A549 (cell line): Measurements from ENCODE around the gene GPATCH2. TPM values are rescaled to one million over a fixed set of nuclear protein-coding genes. Genes with fewer than 3 reads are reported as not detected.

Experiments used
- ATAC-seq, 2 experiments: fragments of 200-7000 bp in 1 of 2; fragments of >200 bp in 1 of 2; cut with Nextera tagmentation in 1 of 2; cut with Tn5 transposase in 1 of 2; 3 replicates each; pipeline versions ENCODE4 v1.8.0 to v1.9.1; 2018 to 2020; ENCODE audit warnings: mild to moderate bottlenecking in 1 of 2, moderate library complexity in 1 of 2
- CTCF ChIA-PET: fragments of 300-600 bp; sonication (Branson Sonifier 250); formaldehyde crosslinking; extraction: SDS; loops from one replicate; lab custom pipeline; 2021; ENCODE audit warnings: antibody characterized with exemption, inconsistent platforms; lab: Yijun Ruan, JAX
- POLR2A ChIA-PET: fragments of 350-600 bp; formaldehyde crosslinking; extraction: SDS; loops from one replicate; lab custom pipeline; 2021; ENCODE audit warnings: antibody characterized with exemption, inconsistent platforms; lab: Yijun Ruan, JAX
- DNase-seq, 2 experiments: peaks; one replicate each; pipeline versions ENCODE4 v3.0.0 to v3.0.0-alpha.2; 2011 to 2016; ENCODE audit warnings: low read depth in 1 of 2, low spot score in 1 of 2
- FAIRE-seq: peaks from 2 replicates; lab custom pipeline; 2011; peaks lifted over from hg19 to GRCh38; lab: Jason Lieb, UNC
- H3K27ac ChIP-seq, 2 experiments: fragments of >200 bp; sonication (Bioruptor Twin); formaldehyde crosslinking; 3 replicates each; pipeline ENCODE4 v1.5.1; 2016 to 2017
- H3K4me1 ChIP-seq: fragments of >200 bp; sonication (Bioruptor Twin); formaldehyde crosslinking; 3 replicates; pipeline ENCODE4 v1.6.1; 2016
- H3K4me2 ChIP-seq: fragments of >200 bp; sonication (Bioruptor Twin); formaldehyde crosslinking; 3 replicates; pipeline ENCODE4 v1.6.1; 2016
- H3K4me3 ChIP-seq: fragments of >200 bp; sonication (Bioruptor Twin); formaldehyde crosslinking; 3 replicates; pipeline ENCODE4 v1.5.1; 2016
- H3K9me3 ChIP-seq: fragments of >200 bp; sonication (Bioruptor Twin); formaldehyde crosslinking; 3 replicates; pipeline ENCODE4 v1.6.1; 2016
- CEBPB ChIP-seq, 2 experiments: fragments of >200 bp in 1 of 2; sonication (Bioruptor Twin) in 1 of 2; formaldehyde crosslinking in 1 of 2; IDR thresholded peaks; 2 replicates each; pipeline ENCODE4 v1.6.1; 2012 to 2016
- EHF ChIP-seq: fragments of 250-450 bp; sonication (Bioruptor Pico); IDR thresholded peaks from 2 replicates; pipeline ENCODE4 v1.5.0; 2020; ENCODE audit warnings: mild to moderate bottlenecking
- EHMT2 ChIP-seq: fragments of 200-600 bp; sonication (generic); IDR thresholded peaks from 2 replicates; pipeline ENCODE4 v1.6.1; 2016; ENCODE audit warnings: antibody characterized with exemption, low read depth, mild to moderate bottlenecking, moderate library complexity
- ESRRA ChIP-seq: fragments of 150-350 bp; IDR thresholded peaks from 2 replicates; pipeline ENCODE4 v1.6.1; 2014; ENCODE audit warnings: mild to moderate bottlenecking, low read length, borderline replicate concordance
- FOXS1 ChIP-seq: fragments of 250-450 bp; sonication (Bioruptor Pico); IDR thresholded peaks from 2 replicates; pipeline ENCODE4 v1.5.0; 2020; ENCODE audit warnings: mild to moderate bottlenecking, moderate library complexity
- HDAC2 ChIP-seq: fragments of 200-600 bp; sonication (generic); IDR thresholded peaks from 2 replicates; pipeline ENCODE4 v1.6.1; 2016
- HEYL ChIP-seq: fragments of 250-450 bp; sonication (Bioruptor Pico); IDR thresholded peaks from 2 replicates; pipeline ENCODE4 v1.8.0; 2021; ENCODE audit warnings: mild to moderate bottlenecking, moderate library complexity
- HOXA7 ChIP-seq: fragments of 250-450 bp; sonication (Bioruptor Pico); IDR thresholded peaks from 2 replicates; pipeline ENCODE4 v1.5.0; 2020; ENCODE audit warnings: mild to moderate bottlenecking, moderate library complexity
- HOXB13 ChIP-seq: fragments of 250-450 bp; sonication (Bioruptor Pico); IDR thresholded peaks from 2 replicates; pipeline ENCODE4 v1.5.0; 2020; ENCODE audit warnings: low read depth, mild to moderate bottlenecking, moderate library complexity
- KDM1A ChIP-seq: fragments of 200-600 bp; sonication (generic); IDR thresholded peaks from 2 replicates; pipeline ENCODE4 v1.6.1; 2016; ENCODE audit warnings: low read depth, mild to moderate bottlenecking
- MAFK ChIP-seq: fragments of 450-650 bp; IDR thresholded peaks from 2 replicates; pipeline ENCODE4 v1.6.1; 2014; ENCODE audit not compliant: partially characterized antibody
- MYC ChIP-seq: IDR thresholded peaks from 2 replicates; pipeline ENCODE4 v1.6.1; 2012; ENCODE audit warnings: mild to moderate bottlenecking, inconsistent platforms, low read length, improper control_type of control experiment, borderline replicate concordance
- NFE2L2 ChIP-seq: fragments of 150-350 bp; conservative IDR thresholded peaks from 2 replicates; pipeline ENCODE4 v1.6.1; 2014; ENCODE audit warnings: low read length
- NPAS2 ChIP-seq: fragments of 250-450 bp; sonication (Bioruptor Pico); IDR thresholded peaks from 2 replicates; pipeline ENCODE4 v1.8.0; 2022; ENCODE audit warnings: mild to moderate bottlenecking, moderate library complexity, borderline replicate concordance
- POLR2A ChIP-seq: IDR thresholded peaks from 2 replicates; pipeline ENCODE4 v1.6.1; 2012; ENCODE audit warnings: mild to moderate bottlenecking, low read length
- POLR2AphosphoS2 ChIP-seq: conservative IDR thresholded peaks from 2 replicates; pipeline ENCODE4 v1.6.1; 2012; ENCODE audit warnings: low read length, improper control_type of control experiment, inconsistent platforms
- RAD21 ChIP-seq, 2 experiments: fragments of >200 bp in 1 of 2; sonication (Bioruptor Twin) in 1 of 2; formaldehyde crosslinking in 1 of 2; IDR thresholded peaks in 1 of 2; conservative IDR thresholded peaks in 1 of 2; 2 replicates in 1 of 2; 3 replicates in 1 of 2; pipeline ENCODE4 v1.6.1; 2012 to 2018; ENCODE audit warnings: inconsistent platforms in 1 of 2
- RCOR1 ChIP-seq: fragments of 150-350 bp; IDR thresholded peaks from 2 replicates; pipeline ENCODE4 v1.6.1; 2014; ENCODE audit warnings: antibody characterized with exemption, low read length, low read depth
- RNF2 ChIP-seq: fragments of 200-600 bp; sonication (generic); IDR thresholded peaks from 2 replicates; pipeline ENCODE4 v1.6.1; 2016; ENCODE audit warnings: low read depth, mild to moderate bottlenecking, antibody characterized with exemption, moderate library complexity, borderline replicate concordance
- SMC3 ChIP-seq: fragments of >200 bp; sonication (Bioruptor Twin); formaldehyde crosslinking; IDR thresholded peaks from 3 replicates; pipeline ENCODE4 v1.6.1; 2018; ENCODE audit warnings: inconsistent platforms
- TP53 ChIP-seq: fragments of 250-450 bp; sonication (Bioruptor Pico); IDR thresholded peaks from 2 replicates; pipeline ENCODE4 v1.5.0; 2021; ENCODE audit warnings: mild to moderate bottlenecking, moderate library complexity
- ZNF302 ChIP-seq: fragments of 250-450 bp; sonication (Bioruptor Pico); IDR thresholded peaks from 2 replicates; pipeline ENCODE4 v1.9.0; 2021; ENCODE audit warnings: inconsistent platforms, mild to moderate bottlenecking, moderate library complexity
- ZSCAN20 ChIP-seq: fragments of 250-450 bp; sonication (Bioruptor Pico); IDR thresholded peaks from 2 replicates; pipeline ENCODE4 v1.8.0; 2022; ENCODE audit warnings: mild to moderate bottlenecking, moderate library complexity
- WGBS: methylation state at CpG from one replicate; pipeline ENCODE4 v1.1.6; 2017; ENCODE audit errors: missing lambda C conversion rate; 5-methylcytosine and 5-hydroxymethylcytosine counted together
- polyA plus RNA-seq, 4 experiments: library from polyadenylated mRNA; depleted of rRNA in 3 of 4; stranded (reverse); fragments of >200 nt; fragmentation: RNase III in 1 of 4; extraction: RNeasy Plus Mini Kit Qiagen cat#74134 plus additional on column Dnase treatment in 1 of 4; gene quantifications; 2 replicates in 3 of 4; 3 replicates in 1 of 4; pipeline ENCODE4 v1.2.3, GENCODE V29; 2011 to 2017
- TF ChIP-seq, protein P1 (sequence below): fragments of >200 bp; sonication (Bioruptor Twin); formaldehyde crosslinking; IDR thresholded peaks from 3 replicates; pipeline ENCODE4 v1.6.1; 2016
- TF ChIP-seq, protein P2 (sequence below): fragments of 250-450 bp; sonication (Bioruptor Pico); IDR thresholded peaks from 2 replicates; pipeline ENCODE4 v1.5.0; 2021; ENCODE audit warnings: mild to moderate bottlenecking, moderate library complexity, borderline replicate concordance
- TF ChIP-seq, protein P3 (sequence below): IDR thresholded peaks from 2 replicates; pipeline ENCODE4 v1.6.1; 2012; ENCODE audit warnings: low read depth, borderline replicate concordance
- TF ChIP-seq, protein P4 (sequence below): fragments of 200-600 bp; sonication (generic); IDR thresholded peaks from 2 replicates; pipeline ENCODE4 v1.6.1; 2016; ENCODE audit warnings: antibody characterized with exemption, mild to moderate bottlenecking, moderate library complexity
- TF ChIP-seq, protein P5 (sequence below): fragments of >200 bp; sonication (Bioruptor Twin); formaldehyde crosslinking; IDR thresholded peaks from 3 replicates; pipeline ENCODE4 v1.5.1; 2016
- TF ChIP-seq, protein P6 (sequence below): IDR thresholded peaks from 2 replicates; pipeline ENCODE4 v1.6.1; 2012

GPATCH2 gene
- polyA plus RNA-seq, 2 of the 4 experiments (the other 2 are of a cell fraction) = 10.8 to 18.6 TPM

DNA sequence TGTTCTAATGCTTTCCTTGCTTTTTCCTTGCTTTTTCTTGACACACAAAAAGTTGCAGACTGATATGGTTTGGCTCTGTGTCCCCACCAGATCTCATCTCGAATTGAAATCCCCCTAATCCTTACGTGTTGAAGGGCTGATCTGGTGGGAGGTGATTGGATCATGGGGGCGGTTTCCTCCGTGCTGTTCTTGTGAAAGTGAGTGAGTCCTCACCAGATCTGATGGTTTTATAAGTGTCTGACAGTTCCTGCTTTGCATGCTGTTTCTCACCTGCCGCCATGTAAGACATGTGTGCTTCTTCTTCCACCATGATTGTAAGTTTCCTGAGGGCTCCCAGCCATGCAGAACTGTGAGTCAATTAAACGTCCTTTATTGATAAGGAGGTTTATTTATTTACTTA lies 11.6 kb upstream of the GPATCH2 start:
- H3K4me2 ChIP-seq = no peak overlapping the region
- no peak overlapping the region for H3K4me3 ChIP-seq
- H3K4me1 ChIP-seq = no peaks in the 10 kb centered on the region
- WGBS = 47% methylated on average over 6 of the region's 6 CpGs
- no peaks in the 10 kb centered on the region for H3K9me3 ChIP-seq
- CTCF ChIA-PET = no interaction called here
- POLR2A ChIA-PET = no interaction called here
- FAIRE-seq (no peak), ATAC-seq (no peak)
- TF ChIP-seq NFE2L2 = no peak
- TF ChIP-seq HOXB13 (CRISPR knock-in tag) = no peak
- TF ChIP-seq EHF (CRISPR knock-in tag) = no peak
- TF ChIP-seq, protein P1, sequence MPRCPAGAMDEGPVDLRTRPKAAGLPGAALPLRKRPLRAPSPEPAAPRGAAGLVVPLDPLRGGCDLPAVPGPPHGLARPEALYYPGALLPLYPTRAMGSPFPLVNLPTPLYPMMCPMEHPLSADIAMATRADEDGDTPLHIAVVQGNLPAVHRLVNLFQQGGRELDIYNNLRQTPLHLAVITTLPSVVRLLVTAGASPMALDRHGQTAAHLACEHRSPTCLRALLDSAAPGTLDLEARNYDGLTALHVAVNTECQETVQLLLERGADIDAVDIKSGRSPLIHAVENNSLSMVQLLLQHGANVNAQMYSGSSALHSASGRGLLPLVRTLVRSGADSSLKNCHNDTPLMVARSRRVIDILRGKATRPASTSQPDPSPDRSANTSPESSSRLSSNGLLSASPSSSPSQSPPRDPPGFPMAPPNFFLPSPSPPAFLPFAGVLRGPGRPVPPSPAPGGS = no peak
- TF ChIP-seq FOXS1 (CRISPR knock-in tag) = no peak
- TF ChIP-seq, protein P2, sequence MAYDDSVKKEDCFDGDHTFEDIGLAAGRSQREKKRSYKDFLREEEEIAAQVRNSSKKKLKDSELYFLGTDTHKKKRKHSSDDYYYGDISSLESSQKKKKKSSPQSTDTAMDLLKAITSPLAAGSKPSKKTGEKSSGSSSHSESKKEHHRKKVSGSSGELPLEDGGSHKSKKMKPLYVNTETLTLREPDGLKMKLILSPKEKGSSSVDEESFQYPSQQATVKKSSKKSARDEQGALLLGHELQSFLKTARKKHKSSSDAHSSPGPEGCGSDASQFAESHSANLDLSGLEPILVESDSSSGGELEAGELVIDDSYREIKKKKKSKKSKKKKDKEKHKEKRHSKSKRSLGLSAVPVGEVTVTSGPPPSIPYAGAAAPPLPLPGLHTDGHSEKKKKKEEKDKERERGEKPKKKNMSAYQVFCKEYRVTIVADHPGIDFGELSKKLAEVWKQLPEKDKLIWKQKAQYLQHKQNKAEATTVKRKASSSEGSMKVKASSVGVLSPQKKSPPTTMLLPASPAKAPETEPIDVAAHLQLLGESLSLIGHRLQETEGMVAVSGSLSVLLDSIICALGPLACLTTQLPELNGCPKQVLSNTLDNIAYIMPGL = no peak
- TF ChIP-seq RNF2 = no peak
- TF ChIP-seq, protein P3, sequence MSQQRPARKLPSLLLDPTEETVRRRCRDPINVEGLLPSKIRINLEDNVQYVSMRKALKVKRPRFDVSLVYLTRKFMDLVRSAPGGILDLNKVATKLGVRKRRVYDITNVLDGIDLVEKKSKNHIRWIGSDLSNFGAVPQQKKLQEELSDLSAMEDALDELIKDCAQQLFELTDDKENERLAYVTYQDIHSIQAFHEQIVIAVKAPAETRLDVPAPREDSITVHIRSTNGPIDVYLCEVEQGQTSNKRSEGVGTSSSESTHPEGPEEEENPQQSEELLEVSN = no peak
- no peak for TF ChIP-seq RCOR1
- no peak for TF ChIP-seq NPAS2 (CRISPR knock-in tag)
- no peak for TF ChIP-seq ZSCAN20 (CRISPR knock-in tag)
- TF ChIP-seq SMC3 = no peak
- no peak for TF ChIP-seq CEBPB (IDR thresholded peaks at IDR 0.05)
- TF ChIP-seq RAD21 (conservative IDR thresholded peaks at IDR 0.05 in 1 of 2, IDR thresholded peaks at IDR 0.05 in 1 of 2) = no peak
- TF ChIP-seq HDAC2 = no peak
- TF ChIP-seq, all 56 proteins: peak for 0
- DNase-seq = no peak
- H3K27ac ChIP-seq = no peak overlapping the region

DNA sequence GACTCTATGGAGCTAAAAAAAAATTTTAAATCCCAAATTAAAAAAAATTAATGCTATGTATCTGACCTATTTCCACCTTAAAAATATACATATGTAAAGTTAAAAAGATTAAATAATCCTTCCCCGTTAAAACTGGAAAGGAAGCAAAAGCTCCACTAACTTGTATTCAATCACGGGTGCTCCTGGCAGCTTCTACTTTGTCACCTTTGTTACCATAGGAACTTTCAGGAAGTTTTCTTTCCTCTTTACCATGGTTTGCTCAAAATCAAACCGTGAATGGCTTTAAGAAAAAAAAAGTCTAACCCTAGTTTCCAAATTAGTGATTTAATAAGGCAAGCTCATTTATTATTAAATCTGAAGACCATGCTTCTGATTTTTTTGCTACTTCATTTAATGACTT lies 3.5 kb downstream of the GPATCH2 start:
- no peak for DNase-seq
- ChIA-PET CTCF (interaction anchor here (0.9 kb wide), 1 partner anchor 34 kb away, joined by 5 read pairs; no protein-coding TSS in a partner anchor), POLR2A (no interaction called here)
- Histone ChIP-seq H3K4me2 (no peak overlapping the region), H3K9me3 (no peaks in the 10 kb centered on the region), H3K4me1 (peaks cover 16% of the 10 kb centered on the region; the same call in 2 of the 3 replicates), H3K27ac (no peak overlapping the region), H3K4me3 (no peak overlapping the region)
- FAIRE-seq = no peak
- WGBS = 74% methylated on average over 3 of the region's 3 CpGs
- no peak for ATAC-seq
- TF ChIP-seq POLR2AphosphoS2 (no peak), RCOR1 (no peak), MYC (no peak), KDM1A (no peak), HOXA7 (CRISPR knock-in tag) (no peak), POLR2A (no peak), ESRRA (no peak), TP53 (no peak), EHMT2 (no peak), HEYL (CRISPR knock-in tag) (no peak), ZNF302 (CRISPR knock-in tag) (no peak), MAFK (no peak)
- TF ChIP-seq, protein P3 = no peak
- TF ChIP-seq, protein P4, sequence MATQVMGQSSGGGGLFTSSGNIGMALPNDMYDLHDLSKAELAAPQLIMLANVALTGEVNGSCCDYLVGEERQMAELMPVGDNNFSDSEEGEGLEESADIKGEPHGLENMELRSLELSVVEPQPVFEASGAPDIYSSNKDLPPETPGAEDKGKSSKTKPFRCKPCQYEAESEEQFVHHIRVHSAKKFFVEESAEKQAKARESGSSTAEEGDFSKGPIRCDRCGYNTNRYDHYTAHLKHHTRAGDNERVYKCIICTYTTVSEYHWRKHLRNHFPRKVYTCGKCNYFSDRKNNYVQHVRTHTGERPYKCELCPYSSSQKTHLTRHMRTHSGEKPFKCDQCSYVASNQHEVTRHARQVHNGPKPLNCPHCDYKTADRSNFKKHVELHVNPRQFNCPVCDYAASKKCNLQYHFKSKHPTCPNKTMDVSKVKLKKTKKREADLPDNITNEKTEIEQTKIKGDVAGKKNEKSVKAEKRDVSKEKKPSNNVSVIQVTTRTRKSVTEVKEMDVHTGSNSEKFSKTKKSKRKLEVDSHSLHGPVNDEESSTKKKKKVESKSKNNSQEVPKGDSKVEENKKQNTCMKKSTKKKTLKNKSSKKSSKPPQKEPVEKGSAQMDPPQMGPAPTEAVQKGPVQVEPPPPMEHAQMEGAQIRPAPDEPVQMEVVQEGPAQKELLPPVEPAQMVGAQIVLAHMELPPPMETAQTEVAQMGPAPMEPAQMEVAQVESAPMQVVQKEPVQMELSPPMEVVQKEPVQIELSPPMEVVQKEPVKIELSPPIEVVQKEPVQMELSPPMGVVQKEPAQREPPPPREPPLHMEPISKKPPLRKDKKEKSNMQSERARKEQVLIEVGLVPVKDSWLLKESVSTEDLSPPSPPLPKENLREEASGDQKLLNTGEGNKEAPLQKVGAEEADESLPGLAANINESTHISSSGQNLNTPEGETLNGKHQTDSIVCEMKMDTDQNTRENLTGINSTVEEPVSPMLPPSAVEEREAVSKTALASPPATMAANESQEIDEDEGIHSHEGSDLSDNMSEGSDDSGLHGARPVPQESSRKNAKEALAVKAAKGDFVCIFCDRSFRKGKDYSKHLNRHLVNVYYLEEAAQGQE = no peak
- TF ChIP-seq, protein P5, sequence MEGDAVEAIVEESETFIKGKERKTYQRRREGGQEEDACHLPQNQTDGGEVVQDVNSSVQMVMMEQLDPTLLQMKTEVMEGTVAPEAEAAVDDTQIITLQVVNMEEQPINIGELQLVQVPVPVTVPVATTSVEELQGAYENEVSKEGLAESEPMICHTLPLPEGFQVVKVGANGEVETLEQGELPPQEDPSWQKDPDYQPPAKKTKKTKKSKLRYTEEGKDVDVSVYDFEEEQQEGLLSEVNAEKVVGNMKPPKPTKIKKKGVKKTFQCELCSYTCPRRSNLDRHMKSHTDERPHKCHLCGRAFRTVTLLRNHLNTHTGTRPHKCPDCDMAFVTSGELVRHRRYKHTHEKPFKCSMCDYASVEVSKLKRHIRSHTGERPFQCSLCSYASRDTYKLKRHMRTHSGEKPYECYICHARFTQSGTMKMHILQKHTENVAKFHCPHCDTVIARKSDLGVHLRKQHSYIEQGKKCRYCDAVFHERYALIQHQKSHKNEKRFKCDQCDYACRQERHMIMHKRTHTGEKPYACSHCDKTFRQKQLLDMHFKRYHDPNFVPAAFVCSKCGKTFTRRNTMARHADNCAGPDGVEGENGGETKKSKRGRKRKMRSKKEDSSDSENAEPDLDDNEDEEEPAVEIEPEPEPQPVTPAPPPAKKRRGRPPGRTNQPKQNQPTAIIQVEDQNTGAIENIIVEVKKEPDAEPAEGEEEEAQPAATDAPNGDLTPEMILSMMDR = no peak
- TF ChIP-seq, protein P6, sequence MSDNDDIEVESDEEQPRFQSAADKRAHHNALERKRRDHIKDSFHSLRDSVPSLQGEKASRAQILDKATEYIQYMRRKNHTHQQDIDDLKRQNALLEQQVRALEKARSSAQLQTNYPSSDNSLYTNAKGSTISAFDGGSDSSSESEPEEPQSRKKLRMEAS = no peak
